ES-I3 (cell line): ENCODE data around the gene TWIST2.

ENCODE experiments used
- H3K36me3 ChIP-seq: 2 replicates; pipeline ENCODE4 v1.6.1; 2013; ENCODE audit warnings: mild to moderate bottlenecking, low read length, control low read depth, moderate library complexity; ENCODE audit not compliant: insufficient read depth
- H3K4me1 ChIP-seq: 2 replicates; pipeline ENCODE4 v1.6.1; 2013; ENCODE audit warnings: mild to moderate bottlenecking, control low read depth, low read length; ENCODE audit not compliant: insufficient read depth
- H3K9ac ChIP-seq: 2 replicates; pipeline ENCODE4 v1.6.1; 2013; ENCODE audit warnings: low read depth, mild to moderate bottlenecking, low read length, moderate library complexity
- H3K9me3 ChIP-seq: 2 replicates; pipeline ENCODE4 v1.6.1; 2013; ENCODE audit warnings: mild to moderate bottlenecking, low read length, moderate library complexity; ENCODE audit not compliant: control insufficient read depth, insufficient read depth

TWIST2 gene

GRCh38 chr2:238947243-238947760, 99.4 kb downstream of the TWIST2 start:
- Histone ChIP-seq H3K9ac (no peak overlapping the region), H3K36me3 (no peaks in the 10 kb centered on the region), H3K4me1 (no peaks in the 10 kb centered on the region), H3K9me3 (peaks cover 2% of the 10 kb centered on the region; the same call in 1 of the 2 replicates)

GRCh38 chr2:238947920-238948710, 100.2 kb downstream of the TWIST2 start:
- H3K4me1 ChIP-seq, result no peaks in the 10 kb centered on the region
- H3K9ac ChIP-seq, result no peak overlapping the region
- no peaks in the 10 kb centered on the region for H3K36me3 ChIP-seq
- peaks cover 2% of the 10 kb centered on the region; the same call in 1 of the 2 replicates for H3K9me3 ChIP-seq

GRCh38 chr2:238948765-238949641, 101.1 kb downstream of the TWIST2 start:
- Histone ChIP-seq H3K4me1 (no peaks in the 10 kb centered on the region), H3K36me3 (no peaks in the 10 kb centered on the region), H3K9ac (no peak overlapping the region), H3K9me3 (peaks cover 2% of the 10 kb centered on the region; the same call in 1 of the 2 replicates)

- Histone ChIP-seq H3K36me3 (no peaks in the 10 kb centered on the region), H3K9ac (no peak overlapping the region), H3K9me3 (peaks cover 2% of the 10 kb centered on the region; the same call in 1 of the 2 replicates), H3K4me1 (no peaks in the 10 kb centered on the region)
Observed at GRCh38 chr2:238949710-238950345, 101.9 kb downstream of the TWIST2 start.

GRCh38 chr2:238950551-238950950, 102.7 kb downstream of the TWIST2 start:
- Histone ChIP-seq H3K9ac (no peak overlapping the region), H3K9me3 (peaks cover 2% of the 10 kb centered on the region; the same call in 1 of the 2 replicates), H3K4me1 (no peaks in the 10 kb centered on the region), H3K36me3 (no peaks in the 10 kb centered on the region)

- H3K9ac ChIP-seq, result no peak overlapping the region
- no peaks in the 10 kb centered on the region for H3K4me1 ChIP-seq
- H3K9me3 ChIP-seq, result no peaks in the 10 kb centered on the region
- H3K36me3 ChIP-seq, result no peaks in the 10 kb centered on the region
Observed at GRCh38 chr2:238952261-238952919, 104.5 kb downstream of the TWIST2 start.

GRCh38 chr2:238954841-238955591, 107.1 kb downstream of the TWIST2 start:
- Histone ChIP-seq H3K36me3 (no peaks in the 10 kb centered on the region), H3K4me1 (no peaks in the 10 kb centered on the region)

GRCh38 chr2:238955648-238956531, 108.0 kb downstream of the TWIST2 start:
- no peak overlapping the region for H3K9ac ChIP-seq
- H3K4me1 ChIP-seq, result no peaks in the 10 kb centered on the region
- no peaks in the 10 kb centered on the region for H3K9me3 ChIP-seq
- H3K36me3 ChIP-seq, result no peaks in the 10 kb centered on the region

More at GRCh38 chr2:238954841-238955591, 107.1 kb downstream of the TWIST2 start:
- Histone ChIP-seq H3K9me3 (no peaks in the 10 kb centered on the region), H3K9ac (no peak overlapping the region)

- Histone ChIP-seq H3K9me3 (no peaks in the 10 kb centered on the region), H3K36me3 (no peaks in the 10 kb centered on the region), H3K9ac (no peak overlapping the region), H3K4me1 (no peaks in the 10 kb centered on the region)
Observed at GRCh38 chr2:238956676-238957075, 108.8 kb downstream of the TWIST2 start.
